ENCODE data around the gene CSTF1.

The CSTF1 gene

GRCh38 chr20:56350842-56351241 is 41.6 kb upstream of the CSTF1 start:
- no peak for TF ChIP-seq CTCF (IDR thresholded peaks at IDR 0.05; ENCODE audit: extremely low read depth, missing control alignments)
- DNase-seq (ENCODE audit: low spot score) = no peak

GRCh38 chr20:56352345-56353055 is 39.9 kb upstream of the CSTF1 start:
- no peak for TF ChIP-seq CTCF (IDR thresholded peaks at IDR 0.05; ENCODE audit: extremely low read depth, missing control alignments)
- no peak for DNase-seq (ENCODE audit: low spot score)

- no peak for TF ChIP-seq CTCF (IDR thresholded peaks at IDR 0.05; ENCODE audit: extremely low read depth, missing control alignments)
- DNase-seq (ENCODE audit: low spot score) = no peak
Measured at GRCh38 chr20:56353356-56353755, 39.1 kb upstream of the CSTF1 start.

DNA sequence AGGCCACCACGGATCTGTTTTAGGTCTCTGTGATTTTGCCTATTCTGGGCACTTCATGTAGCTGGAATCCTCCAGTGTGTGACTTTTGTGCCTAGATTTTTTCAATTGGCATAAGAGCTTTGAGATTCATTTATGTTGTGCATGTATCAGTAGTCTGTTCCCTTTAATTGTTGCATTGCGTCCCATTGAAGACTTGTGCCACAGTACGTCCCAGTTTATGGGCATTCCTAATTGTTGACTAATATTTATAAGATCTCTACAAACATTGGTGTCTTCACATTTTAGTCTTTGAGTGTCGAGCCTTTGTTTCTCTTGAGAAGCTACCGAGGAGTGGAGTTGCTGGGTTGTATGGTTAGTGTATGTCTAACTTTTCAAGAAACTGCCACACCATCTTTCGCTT is 34.4 kb upstream of the CSTF1 start:
- TF ChIP-seq CTCF (IDR thresholded peaks at IDR 0.05; ENCODE audit: extremely low read depth, missing control alignments) = no peak
- no peak for DNase-seq (ENCODE audit: low spot score)

DNA sequence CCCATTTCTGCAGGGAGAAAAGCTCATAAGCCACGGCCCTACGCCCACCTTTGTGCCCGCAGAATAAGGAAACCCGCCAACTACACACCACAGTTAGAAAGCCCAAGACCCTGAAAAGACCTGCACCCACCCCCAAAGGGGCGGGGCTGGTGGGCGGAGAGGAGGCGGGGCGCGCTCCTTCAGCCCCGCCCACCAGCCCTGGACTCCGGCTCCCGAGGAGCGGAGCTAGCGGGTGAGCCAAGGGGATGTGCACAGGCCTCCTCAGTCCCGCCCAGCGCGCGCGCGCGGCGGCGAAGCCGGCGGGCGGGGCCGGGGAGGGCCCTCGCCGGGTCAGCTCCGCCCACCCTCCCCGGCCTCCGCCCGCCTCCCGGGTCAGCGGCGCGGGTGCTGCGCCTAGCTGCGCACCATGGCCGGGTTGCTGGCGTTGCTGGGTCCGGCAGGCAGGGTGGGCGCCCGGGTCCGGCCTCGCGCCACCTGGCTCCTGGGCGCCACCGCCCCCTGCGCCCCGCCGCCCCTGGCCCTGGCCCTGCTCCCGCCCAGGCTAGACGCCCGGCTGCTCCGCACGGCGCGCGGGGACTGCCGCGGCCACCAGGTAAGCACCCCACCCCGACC is 33.7 kb upstream of the CSTF1 start, which contains the start of gene FAM210B:
Gene FAM210B, plus strand, starts transcription at position 375 of the 612 bp plus-strand sequence. Its CDS starts 32 bp downstream, at position 407.
- peak; percentile 97 for DNase-seq (ENCODE audit: low spot score)
- TF ChIP-seq CTCF (IDR thresholded peaks at IDR 0.05; ENCODE audit: extremely low read depth, missing control alignments) = no peak

- TF ChIP-seq CTCF (IDR thresholded peaks at IDR 0.05; ENCODE audit: extremely low read depth, missing control alignments) = no peak
- DNase-seq (ENCODE audit: low spot score) = no peak
Measured at GRCh38 chr20:56359212-56360132, 33.0 kb upstream of the CSTF1 start.
